NCI-H774 (cell line): ENCODE measurements around the gene FEM1B.
A peak's percentile ranks its signal among the peaks of the same experiment; 100 is the strongest.
"Not testable (repeated sequence)": the region's sequence is repeated elsewhere in the genome, so short reads cannot be mapped to it uniquely, and the experiment has no call there.

Source experiments
- DNase-seq: peaks from one replicate; lab custom pipeline; 2025; lab: John Stamatoyannopoulos, UW

Gene FEM1B

DNA sequence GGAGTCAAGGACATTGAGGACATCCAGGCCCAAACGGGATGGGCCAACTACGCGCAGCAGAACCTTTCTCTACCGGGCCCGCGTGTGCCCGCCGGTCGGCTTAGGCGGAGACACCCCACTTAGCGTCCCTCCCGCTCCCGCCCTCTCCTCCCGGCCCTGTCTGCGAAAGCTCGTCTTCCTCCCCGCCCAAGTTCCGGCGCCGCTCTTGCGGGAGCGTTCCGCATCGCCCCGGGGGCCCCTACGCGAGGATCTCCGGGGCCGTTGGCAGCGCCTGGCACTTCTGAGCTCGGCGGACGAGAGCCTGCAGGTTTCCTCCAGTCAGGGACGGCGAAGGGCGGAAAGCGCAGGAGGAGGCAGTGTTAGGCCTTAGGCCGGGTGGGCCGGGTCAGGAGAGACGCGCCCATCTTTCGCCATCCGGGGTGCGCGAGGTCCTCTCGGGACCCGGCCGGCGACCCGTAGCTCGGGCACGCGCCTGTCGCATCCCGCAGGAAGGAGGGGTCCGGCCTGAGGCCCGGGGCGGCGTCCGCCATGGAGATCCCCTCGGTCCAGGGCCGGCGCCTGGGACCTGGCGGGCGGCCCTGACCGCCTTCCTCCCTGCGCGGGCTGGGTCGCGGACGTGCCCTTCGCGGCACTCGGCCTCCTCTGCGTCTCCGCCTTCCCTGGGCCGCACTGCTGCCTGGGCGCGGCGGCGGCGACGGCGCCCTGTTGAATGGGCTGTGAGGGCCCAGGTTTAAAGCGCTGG is at the start of gene FEM1B:
Gene FEM1B (plus strand): TSS at position 143 of the 742 bp plus-strand sequence. CDS start 673 bp downstream, outside the sequence.
- DNase-seq = peak; percentile 86

DNA sequence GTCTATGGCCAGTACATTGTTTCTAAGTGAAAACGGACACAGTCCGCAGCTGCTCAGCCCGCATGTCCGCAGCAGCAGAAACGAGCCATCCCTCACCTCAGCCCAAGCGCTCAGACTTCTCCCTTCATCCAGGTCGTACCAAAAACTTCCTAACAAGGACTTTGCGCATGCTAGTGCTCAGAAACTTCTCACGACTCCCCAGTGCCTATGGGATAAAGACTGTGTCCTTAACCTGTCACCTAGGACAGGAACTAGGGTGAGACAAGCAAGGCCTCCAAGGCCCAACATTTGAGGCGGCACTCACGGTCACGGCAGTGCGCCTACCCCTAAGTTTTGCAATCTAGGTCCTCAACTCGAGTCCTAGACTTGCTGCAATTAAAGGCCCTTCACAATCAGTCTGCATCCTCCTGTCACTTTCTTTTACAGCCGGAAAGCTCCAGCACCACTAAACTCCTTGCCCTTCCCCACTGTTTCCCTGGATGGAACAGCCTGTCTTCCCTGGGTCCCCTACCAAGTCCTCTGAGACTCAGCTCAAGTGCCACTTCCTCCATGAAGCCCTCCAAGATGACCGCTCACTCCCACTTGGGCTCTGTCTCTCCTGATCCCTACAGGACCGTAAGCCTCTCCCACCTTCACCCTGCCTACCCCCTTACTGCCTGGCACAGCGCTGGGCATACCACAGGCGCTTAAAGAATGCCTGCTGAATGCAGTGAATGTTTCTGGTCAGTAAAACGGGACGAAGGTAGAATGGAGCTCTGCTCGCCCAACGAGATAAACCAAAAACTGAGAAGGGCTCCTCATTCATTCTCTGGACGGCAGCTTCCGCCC is 49.2 kb upstream of the FEM1B start:
- DNase-seq = no peak

DNA sequence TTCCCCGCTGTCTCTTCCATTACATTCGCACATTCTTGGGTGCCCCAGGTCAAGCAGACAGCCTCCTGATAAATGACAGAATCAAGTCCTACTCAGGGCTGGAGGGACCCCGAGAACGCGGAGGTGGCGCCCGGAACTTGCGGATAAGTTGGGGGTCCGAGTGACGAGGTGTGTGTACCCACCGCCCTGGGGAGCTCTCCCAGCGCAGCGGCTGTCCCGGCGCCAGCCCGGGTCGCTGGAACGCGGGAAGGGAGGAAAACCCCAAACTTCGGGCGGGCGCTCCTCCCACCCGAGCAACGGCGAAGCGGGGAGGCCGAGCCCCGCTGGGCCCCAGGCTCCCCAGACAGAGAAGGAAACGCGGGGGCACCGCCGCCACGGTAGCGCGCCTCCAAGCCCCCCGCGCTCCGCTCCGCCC is 48.6 kb upstream of the FEM1B start:
- no peak for DNase-seq

DNA sequence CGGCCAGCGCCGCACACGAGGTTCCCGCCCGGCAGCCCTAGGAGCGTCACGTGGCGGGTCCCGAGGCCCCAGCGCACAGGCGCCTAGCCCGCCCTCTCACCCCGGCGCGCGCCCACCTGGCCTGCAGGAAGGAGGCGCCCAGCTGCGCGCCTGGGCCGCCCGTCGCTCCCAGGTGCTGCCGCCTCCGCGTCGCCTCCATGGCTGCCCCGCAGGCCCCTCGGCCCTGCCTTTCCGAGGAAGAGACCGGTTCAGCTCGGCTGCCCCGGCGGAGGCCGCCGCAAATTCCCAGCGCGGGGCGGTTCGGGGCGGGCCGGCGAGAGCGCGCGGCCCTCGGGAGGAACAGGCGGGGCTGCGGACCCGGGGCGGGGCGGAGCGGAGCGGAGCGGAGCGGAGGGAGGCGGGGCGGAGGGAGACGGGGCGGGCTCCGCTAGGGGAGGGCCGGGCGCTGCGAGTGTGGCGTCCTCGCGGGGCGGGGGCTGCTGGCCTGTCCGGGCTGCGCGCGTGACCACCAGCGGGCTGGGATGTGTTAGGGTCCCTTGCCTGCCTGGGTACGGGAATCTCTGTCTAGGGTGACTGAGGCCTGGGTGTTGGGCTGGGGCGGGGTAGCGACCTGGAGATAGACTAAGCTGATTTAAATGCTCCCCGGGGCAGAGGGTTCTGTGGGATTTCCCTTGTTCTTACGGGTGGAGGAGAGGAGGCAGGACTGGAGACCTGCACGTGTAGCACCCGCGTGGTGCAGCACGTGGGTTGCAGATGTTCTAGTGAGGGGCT is 48.0 kb upstream of the FEM1B start, which contains the start of gene CLN6:
Gene CLN6 (minus strand): TSS at position 343 of the 771 bp plus-strand sequence. CDS start 144 bp downstream, at position 199.
- peak; percentile 83 for DNase-seq

- no peak for DNase-seq
Measured at GRCh38 chr15:68230157-68231100, 47.1 kb upstream of the FEM1B start.

DNA sequence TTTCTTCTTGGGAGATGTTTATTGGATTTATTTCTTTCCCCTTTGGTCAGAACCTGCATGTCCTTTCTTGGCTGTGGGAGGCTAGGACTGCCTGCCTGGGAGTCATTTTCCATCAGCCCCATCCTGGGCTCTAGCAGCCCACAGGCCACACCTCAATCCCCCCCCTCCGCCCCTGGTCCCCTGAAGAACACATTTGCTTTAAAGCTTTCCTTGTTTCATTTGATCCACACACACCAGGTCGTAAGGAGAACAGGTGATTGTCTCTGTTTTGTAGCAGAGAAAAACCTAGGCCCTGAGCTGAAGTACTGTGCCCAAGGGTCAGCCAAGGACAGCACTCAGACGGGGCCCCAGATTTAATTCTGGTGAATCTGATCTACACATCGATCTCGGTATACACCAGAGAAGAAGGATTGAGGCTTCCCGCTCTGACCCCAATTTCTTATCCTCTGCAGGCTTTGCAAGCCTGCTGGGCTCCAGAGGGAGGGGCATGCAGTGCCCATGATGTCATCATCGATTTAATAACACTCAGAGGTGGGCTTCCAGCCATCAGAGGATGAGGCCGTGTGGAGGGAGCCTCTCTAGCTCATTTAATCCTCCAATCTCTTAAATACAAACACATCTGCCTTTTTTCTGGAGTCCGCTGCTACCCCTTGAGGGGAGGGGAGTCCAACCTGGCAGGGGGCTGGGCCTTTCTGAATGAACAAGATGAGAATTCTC is 46.3 kb upstream of the FEM1B start:
- DNase-seq = no peak

- no peak for DNase-seq
Measured at GRCh38 chr15:68232449-68232848, 45.1 kb upstream of the FEM1B start.

- DNase-seq = no peak
Measured at GRCh38 chr15:68232937-68233336, 44.6 kb upstream of the FEM1B start.

DNA sequence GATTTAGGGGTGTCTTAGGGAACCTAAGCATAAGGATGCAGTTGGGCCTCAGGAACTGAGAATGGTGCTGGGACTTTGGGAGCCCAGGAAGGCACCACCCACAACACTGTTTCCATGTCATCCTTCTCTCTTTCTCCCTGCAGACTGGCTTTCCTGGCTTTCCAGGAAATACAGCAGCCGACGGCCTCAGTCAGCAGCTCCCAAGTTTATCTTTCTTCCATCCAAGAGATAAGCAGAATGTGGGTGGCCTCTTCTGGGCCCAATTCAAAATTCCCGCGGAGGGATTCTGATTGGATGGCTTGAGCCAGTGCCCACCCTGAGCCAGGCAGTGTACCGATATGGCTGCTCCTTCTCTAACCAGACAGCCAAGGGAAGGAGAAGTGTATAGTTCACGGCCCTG is 43.5 kb upstream of the FEM1B start:
- no peak for DNase-seq

GRCh38 chr15:68234520-68234919 is 43.0 kb upstream of the FEM1B start:
- DNase-seq = not testable (repeated sequence)

DNA sequence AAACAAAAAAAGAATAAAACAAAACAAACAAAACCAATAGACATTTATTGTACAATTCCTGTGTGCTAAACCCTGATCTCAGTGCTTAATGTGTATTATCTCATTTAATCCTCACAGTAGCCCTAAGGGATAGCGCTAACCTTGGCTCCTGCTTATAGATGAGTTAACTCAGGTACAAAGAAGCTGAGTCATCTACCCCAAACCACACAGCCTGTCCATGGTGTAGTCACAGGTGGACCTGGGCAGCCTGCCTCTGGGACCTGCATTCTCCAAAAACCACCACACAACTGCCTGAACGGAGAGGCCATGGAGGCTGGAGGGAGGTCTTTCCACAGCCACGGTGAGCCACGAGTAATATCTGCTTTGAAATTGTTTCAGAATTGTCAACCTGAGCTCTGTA is 42.5 kb upstream of the FEM1B start:
- no peak for DNase-seq

GRCh38 chr15:68239025-68239424 is 38.5 kb upstream of the FEM1B start:
- no peak for DNase-seq

DNA sequence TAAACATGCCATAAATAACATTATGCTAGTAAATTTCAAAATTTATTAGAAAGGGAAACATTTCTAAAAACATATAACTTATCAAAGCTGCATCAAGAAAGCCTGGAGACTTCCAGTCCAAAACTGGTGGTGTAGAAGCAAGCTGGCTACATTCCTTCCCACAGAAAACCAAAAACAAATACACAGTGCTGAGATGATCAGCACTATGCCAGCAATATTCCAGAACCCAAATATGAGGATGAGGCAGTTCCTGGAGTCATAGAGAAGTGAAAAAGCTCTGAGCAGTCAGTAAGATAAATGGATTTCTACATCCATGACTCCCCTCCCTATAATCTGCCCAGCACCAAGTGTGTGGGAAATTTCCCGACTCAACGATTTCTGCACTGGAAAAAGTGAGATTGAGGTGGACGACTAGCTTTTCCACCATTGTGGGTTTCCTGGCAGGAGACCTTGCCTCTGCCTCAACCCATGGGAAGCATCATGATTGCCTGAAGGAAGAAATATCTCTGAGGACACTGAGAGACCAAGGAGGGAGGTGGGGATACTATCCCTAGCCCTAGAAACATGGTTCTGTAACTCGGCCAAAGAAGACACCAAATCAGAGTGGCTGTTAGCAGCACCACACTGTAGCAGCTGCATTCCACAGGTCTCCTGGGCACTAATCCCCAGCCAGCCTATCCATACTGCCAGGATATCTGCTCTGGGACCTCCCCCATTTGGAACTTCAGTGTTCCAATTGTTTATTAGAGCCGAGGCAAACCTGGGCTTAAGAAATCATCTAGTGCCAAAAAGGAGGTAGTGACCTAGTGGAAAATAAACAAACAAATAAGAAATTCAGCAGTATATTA is 36.2 kb upstream of the FEM1B start:
- DNase-seq = no peak

GRCh38 chr15:68244235-68244634 is 33.3 kb upstream of the FEM1B start:
- no peak for DNase-seq

- no peak for DNase-seq
Measured at GRCh38 chr15:68249058-68249713, 28.4 kb upstream of the FEM1B start.

- peak; percentile 72 for DNase-seq
Measured at GRCh38 chr15:68252925-68253534, 24.5 kb upstream of the FEM1B start.

DNA sequence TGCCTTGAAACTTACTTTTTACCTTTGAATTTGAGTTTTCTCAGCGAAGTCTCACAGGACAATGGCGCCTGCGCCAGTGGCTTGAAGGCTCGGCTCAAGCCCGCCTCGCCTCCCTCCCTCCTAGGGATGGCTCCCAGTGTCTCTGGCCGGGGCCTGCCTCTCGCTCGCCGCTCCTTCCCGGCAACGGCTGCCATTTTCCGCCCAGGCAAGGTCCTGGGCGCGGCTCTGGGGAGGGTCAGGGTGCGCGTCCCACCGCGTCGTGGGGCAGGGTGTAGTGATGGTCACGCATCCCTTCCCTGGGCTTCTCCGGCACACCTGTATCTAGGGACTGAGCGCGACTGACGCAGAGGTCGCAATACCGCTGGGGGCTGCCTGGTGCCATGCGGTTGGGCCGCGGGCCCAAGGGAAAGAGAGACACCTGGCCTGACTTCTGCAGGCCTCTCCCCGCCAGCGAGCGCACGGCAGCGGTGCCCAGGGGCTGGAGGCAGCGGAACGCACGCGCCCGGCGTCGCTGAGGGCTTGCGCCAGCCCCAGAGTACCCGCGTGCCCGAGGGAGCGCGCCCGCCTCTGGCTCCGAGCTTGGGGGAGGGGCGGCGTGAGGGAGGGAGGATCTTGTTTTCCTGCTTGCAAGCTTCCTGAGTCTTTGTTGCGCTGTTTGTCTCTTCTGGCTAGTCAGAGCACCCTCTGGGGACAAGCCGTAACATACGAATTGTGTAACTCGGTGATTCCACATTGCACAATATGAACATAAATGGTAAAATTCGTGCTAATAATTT is 20.7 kb upstream of the FEM1B start:
- peak; percentile 80 for DNase-seq

- no peak for DNase-seq
Measured at GRCh38 chr15:68258692-68259091, 18.9 kb upstream of the FEM1B start.
